Measurements from ENCODE around the gene CLECL1.

DNA sequence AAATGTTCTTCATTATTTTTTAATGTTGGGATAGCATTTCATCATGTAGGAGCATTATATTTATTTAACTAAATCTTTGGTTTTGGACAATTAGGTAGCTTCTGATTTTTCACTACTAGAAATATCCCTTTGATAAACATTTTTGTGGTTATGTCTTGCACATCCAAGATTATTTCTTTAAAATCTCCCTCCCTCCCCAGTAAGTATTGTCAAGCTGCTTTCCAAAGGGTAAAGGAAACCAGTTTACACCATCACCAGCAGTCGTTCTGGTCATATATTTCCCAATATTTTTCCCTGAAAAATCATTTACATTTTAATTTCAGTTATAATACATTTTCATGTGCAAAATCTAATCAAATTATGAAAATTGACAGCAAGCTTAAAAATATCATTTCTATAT lies 16.7 kb upstream of the CLECL1 start:
- TF ChIP-seq, protein P1, sequence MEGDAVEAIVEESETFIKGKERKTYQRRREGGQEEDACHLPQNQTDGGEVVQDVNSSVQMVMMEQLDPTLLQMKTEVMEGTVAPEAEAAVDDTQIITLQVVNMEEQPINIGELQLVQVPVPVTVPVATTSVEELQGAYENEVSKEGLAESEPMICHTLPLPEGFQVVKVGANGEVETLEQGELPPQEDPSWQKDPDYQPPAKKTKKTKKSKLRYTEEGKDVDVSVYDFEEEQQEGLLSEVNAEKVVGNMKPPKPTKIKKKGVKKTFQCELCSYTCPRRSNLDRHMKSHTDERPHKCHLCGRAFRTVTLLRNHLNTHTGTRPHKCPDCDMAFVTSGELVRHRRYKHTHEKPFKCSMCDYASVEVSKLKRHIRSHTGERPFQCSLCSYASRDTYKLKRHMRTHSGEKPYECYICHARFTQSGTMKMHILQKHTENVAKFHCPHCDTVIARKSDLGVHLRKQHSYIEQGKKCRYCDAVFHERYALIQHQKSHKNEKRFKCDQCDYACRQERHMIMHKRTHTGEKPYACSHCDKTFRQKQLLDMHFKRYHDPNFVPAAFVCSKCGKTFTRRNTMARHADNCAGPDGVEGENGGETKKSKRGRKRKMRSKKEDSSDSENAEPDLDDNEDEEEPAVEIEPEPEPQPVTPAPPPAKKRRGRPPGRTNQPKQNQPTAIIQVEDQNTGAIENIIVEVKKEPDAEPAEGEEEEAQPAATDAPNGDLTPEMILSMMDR (IDR thresholded peaks at IDR 0.05), result no peak
- no peak for TF ChIP-seq POLR2A (IDR thresholded peaks at IDR 0.05)
